ENCODE measurements around the gene ANKRD10. TPM values are rescaled to one million over a fixed set of nuclear protein-coding genes. Genes with fewer than 3 reads are reported as not detected.
A peak's percentile ranks its signal among the peaks of the same experiment; 100 is the strongest.

Gene ANKRD10
- total and polyA plus RNA-seq, 10 of the 15 experiments (the other 5 are each of a cell fraction or from before 2014, with no cell fraction given) = 47.1 to 199 (median 97.2) TPM

DNA sequence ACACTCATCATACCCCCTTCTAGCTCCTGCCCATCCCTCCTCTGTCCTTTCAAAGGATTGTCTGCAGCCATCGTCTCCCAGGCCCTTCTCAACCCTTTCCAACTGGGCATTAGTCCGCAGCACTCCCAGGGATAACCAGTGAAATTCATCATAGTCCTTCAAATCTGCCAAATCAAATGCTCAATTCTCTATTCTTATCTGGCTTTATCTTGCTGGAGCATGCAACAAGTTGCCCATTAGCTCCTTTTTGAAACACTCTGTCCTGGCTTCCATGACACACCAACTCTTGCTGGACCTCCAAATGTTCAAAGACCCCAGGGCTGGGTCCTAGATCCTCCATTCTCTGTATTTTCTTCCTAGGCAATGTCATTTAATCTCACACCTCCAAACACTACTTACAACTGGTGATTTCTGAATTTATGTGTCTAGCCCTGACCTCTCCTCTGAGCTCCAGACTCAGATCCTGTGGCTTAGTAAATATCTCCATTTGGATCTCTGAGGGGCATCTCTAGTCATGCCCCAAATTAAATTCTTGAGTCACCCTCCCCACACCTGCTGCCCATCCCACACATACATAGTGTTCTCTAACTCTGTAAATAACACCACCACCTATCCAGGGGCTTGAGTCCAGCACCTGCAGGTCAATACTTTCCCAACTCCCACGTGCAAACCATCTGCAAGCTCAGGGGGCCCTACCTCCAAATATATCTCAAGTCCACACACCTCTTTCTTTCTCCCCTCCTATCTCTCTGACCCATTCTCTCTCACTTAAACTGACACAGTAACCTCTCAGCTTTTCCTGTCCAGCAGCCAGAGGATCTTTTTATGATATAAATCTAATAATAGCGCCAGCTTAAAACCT is 9.1 kb upstream of the ANKRD10 start (continued):
- TF ChIP-seq, protein P1, sequence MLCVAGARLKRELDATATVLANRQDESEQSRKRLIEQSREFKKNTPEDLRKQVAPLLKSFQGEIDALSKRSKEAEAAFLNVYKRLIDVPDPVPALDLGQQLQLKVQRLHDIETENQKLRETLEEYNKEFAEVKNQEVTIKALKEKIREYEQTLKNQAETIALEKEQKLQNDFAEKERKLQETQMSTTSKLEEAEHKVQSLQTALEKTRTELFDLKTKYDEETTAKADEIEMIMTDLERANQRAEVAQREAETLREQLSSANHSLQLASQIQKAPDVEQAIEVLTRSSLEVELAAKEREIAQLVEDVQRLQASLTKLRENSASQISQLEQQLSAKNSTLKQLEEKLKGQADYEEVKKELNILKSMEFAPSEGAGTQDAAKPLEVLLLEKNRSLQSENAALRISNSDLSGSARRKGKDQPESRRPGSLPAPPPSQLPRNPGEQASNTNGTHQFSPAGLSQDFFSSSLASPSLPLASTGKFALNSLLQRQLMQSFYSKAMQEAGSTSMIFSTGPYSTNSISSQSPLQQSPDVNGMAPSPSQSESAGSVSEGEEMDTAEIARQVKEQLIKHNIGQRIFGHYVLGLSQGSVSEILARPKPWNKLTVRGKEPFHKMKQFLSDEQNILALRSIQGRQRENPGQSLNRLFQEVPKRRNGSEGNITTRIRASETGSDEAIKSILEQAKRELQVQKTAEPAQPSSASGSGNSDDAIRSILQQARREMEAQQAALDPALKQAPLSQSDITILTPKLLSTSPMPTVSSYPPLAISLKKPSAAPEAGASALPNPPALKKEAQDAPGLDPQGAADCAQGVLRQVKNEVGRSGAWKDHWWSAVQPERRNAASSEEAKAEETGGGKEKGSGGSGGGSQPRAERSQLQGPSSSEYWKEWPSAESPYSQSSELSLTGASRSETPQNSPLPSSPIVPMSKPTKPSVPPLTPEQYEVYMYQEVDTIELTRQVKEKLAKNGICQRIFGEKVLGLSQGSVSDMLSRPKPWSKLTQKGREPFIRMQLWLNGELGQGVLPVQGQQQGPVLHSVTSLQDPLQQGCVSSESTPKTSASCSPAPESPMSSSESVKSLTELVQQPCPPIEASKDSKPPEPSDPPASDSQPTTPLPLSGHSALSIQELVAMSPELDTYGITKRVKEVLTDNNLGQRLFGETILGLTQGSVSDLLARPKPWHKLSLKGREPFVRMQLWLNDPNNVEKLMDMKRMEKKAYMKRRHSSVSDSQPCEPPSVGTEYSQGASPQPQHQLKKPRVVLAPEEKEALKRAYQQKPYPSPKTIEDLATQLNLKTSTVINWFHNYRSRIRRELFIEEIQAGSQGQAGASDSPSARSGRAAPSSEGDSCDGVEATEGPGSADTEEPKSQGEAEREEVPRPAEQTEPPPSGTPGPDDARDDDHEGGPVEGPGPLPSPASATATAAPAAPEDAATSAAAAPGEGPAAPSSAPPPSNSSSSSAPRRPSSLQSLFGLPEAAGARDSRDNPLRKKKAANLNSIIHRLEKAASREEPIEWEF (IDR thresholded peaks at IDR 0.05; ENCODE audit: insufficient replicate concordance, low read depth, low read length) = no peak
- TF ChIP-seq SIN3A (IDR thresholded peaks at IDR 0.05; ENCODE audit: low read depth, low read length) = no peak
- no peak for TF ChIP-seq LARP7 (IDR thresholded peaks at IDR 0.05)

DNA sequence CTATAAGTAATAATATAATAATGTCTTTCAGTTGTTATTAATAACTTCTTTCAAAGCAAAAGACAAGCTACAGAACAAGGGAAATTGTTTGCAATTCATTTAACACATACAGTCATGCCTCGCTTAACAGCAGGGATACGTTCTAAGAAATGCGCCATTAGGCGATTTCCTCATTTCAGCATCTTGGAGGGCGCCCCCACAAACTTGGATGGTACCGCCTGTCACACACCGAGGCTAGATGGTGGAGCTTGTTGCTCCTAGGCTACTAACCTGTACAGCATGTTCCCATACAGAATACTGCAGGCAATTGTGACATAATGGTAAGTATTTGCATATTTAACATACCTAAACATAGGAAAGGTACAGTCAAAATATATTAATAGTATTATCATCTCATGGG is 8.2 kb upstream of the ANKRD10 start:
- no peak for ATAC-seq
- H4K20me1 ChIP-seq (ENCODE audit: control insufficient read depth, insufficient read depth) = no peaks in the 10 kb centered on the region
- POLR2A ChIA-PET = interaction anchor here (0.6 kb wide), 1 partner anchor 211 kb away, joined by 3 read pairs; no protein-coding TSS in a partner anchor
- H3K36me3 ChIP-seq (ENCODE audit: control insufficient read depth in 2 of 2, insufficient read depth in 2 of 2, low read length in 1 of 2) = no peaks in the 10 kb centered on the region
- RAD21 ChIA-PET (ENCODE audit: unreplicated experiment) = interaction anchor here (1.0 to 1.5 kb wide), 2 partner anchors 10 to 125 kb away, joined by 3 to 9 read pairs; no protein-coding TSS in a partner anchor
- CTCF ChIA-PET = interaction anchor here (1.3 to 1.4 kb wide), 3 partner anchors 8 to 124 kb away, joined by 3 to 5 read pairs (median 3); partner anchors contain the start of gene ANKRD10
- in situ Hi-C loops (cut with MboI) = loop anchor here (5.0 kb wide), 1 partner anchor 124 kb away; no protein-coding TSS in a partner anchor
- intact Hi-C loops (cut with micrococcal nuclease; ENCODE audit: unreplicated experiment) = no loop called here
- TF ChIP-seq, protein P2, sequence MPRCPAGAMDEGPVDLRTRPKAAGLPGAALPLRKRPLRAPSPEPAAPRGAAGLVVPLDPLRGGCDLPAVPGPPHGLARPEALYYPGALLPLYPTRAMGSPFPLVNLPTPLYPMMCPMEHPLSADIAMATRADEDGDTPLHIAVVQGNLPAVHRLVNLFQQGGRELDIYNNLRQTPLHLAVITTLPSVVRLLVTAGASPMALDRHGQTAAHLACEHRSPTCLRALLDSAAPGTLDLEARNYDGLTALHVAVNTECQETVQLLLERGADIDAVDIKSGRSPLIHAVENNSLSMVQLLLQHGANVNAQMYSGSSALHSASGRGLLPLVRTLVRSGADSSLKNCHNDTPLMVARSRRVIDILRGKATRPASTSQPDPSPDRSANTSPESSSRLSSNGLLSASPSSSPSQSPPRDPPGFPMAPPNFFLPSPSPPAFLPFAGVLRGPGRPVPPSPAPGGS (IDR thresholded peaks at IDR 0.05; ENCODE audit: borderline replicate concordance, insufficient read depth, low read depth, low read length, poor library complexity, severe bottlenecking) = peak; percentile 16
- TF ChIP-seq, protein P3, sequence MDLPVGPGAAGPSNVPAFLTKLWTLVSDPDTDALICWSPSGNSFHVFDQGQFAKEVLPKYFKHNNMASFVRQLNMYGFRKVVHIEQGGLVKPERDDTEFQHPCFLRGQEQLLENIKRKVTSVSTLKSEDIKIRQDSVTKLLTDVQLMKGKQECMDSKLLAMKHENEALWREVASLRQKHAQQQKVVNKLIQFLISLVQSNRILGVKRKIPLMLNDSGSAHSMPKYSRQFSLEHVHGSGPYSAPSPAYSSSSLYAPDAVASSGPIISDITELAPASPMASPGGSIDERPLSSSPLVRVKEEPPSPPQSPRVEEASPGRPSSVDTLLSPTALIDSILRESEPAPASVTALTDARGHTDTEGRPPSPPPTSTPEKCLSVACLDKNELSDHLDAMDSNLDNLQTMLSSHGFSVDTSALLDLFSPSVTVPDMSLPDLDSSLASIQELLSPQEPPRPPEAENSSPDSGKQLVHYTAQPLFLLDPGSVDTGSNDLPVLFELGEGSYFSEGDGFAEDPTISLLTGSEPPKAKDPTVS (IDR thresholded peaks at IDR 0.05; ENCODE audit: low read depth, low read length) = no peak
- no peak for DNase-seq (ENCODE audit: low read depth, low spot score)
- 86% methylated on average over 7 of the region's 7 CpGs for WGBS (ENCODE audit: insufficient coverage, insufficient replicate concordance, low lambda C conversion rate, missing lambda C conversion rate)
- H3K9ac ChIP-seq (ENCODE audit: control insufficient read depth, insufficient read depth, low read length) = no peak overlapping the region
- H3K9me3 ChIP-seq (replicated peaks; ENCODE audit: control insufficient read depth, insufficient read depth, low read length) = no peaks in the 10 kb centered on the region
- H3K4me1 ChIP-seq (ENCODE audit: control insufficient read depth, insufficient read depth, low read length) = peaks cover 21% of the 10 kb centered on the region
- no peak overlapping the region for H3K4me3 ChIP-seq
- no peak overlapping the region for H3K4me2 ChIP-seq (ENCODE audit: control insufficient read depth, insufficient read depth)
- H3K79me2 ChIP-seq (ENCODE audit: control insufficient read depth, insufficient read depth, low read length) = no peaks in the 10 kb centered on the region
- H3K27me3 ChIP-seq (replicated peaks in 1 of 2; ENCODE audit: control insufficient read depth in 2 of 2, insufficient read depth in 2 of 2, low read length in 1 of 2) = no peaks in the 10 kb centered on the region
- no peak overlapping the region for H2AFZ ChIP-seq (ENCODE audit: control insufficient read depth, low read depth, low read length)
- FAIRE-seq = no peak
- no peak overlapping the region for H3K27ac ChIP-seq (ENCODE audit: control insufficient read depth, insufficient read depth)
- SMC1A ChIA-PET (ENCODE audit: uncharacterized antibody, unreplicated experiment) = interaction anchor here (1.4 to 2.0 kb wide), 2 partner anchors 19 to 20 kb away, joined by 3 to 7 read pairs; no protein-coding TSS in a partner anchor
- BruUV-seq (replicated peaks) = no TSS peak
